Adrenal gland (tissue), 5 donors: ENCODE data around the gene UBR1.

Experiments
- POLR2A ChIP-seq, 2 donors: fragments of 450-650 bp; IDR thresholded peaks; one replicate each; pipeline ENCODE4 v1.6.1; 2017; ENCODE audit warnings: antibody characterized with exemption in 2 of 2, mild to moderate bottlenecking in 2 of 2, moderate library complexity in 1 of 2
- TF ChIP-seq, protein P1 (sequence below), 6 experiments: fragments of 450-650 bp in 4 of 6; fragments of 200-600 bp in 2 of 6; sonication (generic) in 1 of 6; IDR thresholded peaks; 1 replicate in 5 of 6; 2 replicates in 1 of 6; pipeline versions ENCODE4 v1.5.1 to v1.8.0; 2016 to 2021; ENCODE audit warnings: antibody characterized with exemption in 6 of 6, mild to moderate bottlenecking in 2 of 6, moderate library complexity in 1 of 6
- donor health status: DM: no; HTN: no; CAD: no.

DNA sequence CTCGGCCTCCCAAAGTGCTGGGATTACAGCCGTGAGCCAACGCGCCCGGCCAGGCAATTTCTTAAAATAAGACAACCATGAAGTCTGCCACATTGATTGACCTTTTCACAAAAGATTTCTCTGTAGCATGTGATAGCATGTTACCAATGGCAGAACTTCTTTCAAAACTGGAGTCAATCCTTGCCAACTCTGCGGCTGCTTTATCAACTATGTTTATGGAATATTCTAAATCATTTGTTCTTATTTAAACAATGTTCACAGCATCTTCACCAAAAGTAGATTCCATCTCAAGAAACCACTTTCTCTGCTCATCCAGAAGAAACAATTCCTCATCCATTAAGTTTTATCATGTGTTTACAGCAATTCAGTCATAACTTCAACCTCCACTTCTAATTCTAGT lies 9.4 kb downstream of the UBR1 start:
- no peak for TF ChIP-seq POLR2A (IDR thresholded peaks at IDR 0.05)
- TF ChIP-seq, protein P1, sequence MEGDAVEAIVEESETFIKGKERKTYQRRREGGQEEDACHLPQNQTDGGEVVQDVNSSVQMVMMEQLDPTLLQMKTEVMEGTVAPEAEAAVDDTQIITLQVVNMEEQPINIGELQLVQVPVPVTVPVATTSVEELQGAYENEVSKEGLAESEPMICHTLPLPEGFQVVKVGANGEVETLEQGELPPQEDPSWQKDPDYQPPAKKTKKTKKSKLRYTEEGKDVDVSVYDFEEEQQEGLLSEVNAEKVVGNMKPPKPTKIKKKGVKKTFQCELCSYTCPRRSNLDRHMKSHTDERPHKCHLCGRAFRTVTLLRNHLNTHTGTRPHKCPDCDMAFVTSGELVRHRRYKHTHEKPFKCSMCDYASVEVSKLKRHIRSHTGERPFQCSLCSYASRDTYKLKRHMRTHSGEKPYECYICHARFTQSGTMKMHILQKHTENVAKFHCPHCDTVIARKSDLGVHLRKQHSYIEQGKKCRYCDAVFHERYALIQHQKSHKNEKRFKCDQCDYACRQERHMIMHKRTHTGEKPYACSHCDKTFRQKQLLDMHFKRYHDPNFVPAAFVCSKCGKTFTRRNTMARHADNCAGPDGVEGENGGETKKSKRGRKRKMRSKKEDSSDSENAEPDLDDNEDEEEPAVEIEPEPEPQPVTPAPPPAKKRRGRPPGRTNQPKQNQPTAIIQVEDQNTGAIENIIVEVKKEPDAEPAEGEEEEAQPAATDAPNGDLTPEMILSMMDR (IDR thresholded peaks at IDR 0.05) = no peak
